ENCODE data around the gene ULK3.

- TF ChIP-seq CTCF (IDR thresholded peaks at IDR 0.05; ENCODE audit: poor library complexity) (no peak), EZH2phosphoT487 (IDR thresholded peaks at IDR 0.05; ENCODE audit: low read depth, severe bottlenecking, unreplicated experiment) (no peak), EZH2 (IDR thresholded peaks at IDR 0.05; ENCODE audit: borderline replicate concordance) (no peak)
Observed at GRCh38 chr15:74857671-74858368, 14.9 kb upstream of the ULK3 start.

Measured in hepatocyte (in vitro differentiated cells).